ENCODE data around the gene HOXA5. TPM values are rescaled to one million over a fixed set of nuclear protein-coding genes. Genes with fewer than 3 reads are reported as not detected.

Gene HOXA5
- total and polyA plus RNA-seq, 2 donors (not counting 1 experiment from before 2014, with no cell fraction given): 18.3 to 35.6 TPM

GRCh38 chr7:27133409-27134231 is 9.9 kb downstream of the HOXA5 start:
- Histone ChIP-seq H4K20me1 (ENCODE audit: control insufficient read depth, extremely low read depth, insufficient read depth, low read length) (no peaks in the 10 kb centered on the region), H3K4me1 (ENCODE audit: control insufficient read depth, extremely low read depth, insufficient read depth, low read length) (peaks cover 31% of the 10 kb centered on the region), H3K4me3 (replicated peaks in 1 of 4; ENCODE audit: control extremely low read depth in 1 of 4, insufficient read depth in 1 of 4, low read depth in 3 of 4, low read length in 4 of 4) (no peak overlapping the region), H3K4me2 (ENCODE audit: extremely low read depth, insufficient read depth, low read length) (peak overlapping the region; percentile 19), H3K9ac (ENCODE audit: insufficient read depth, low read length) (no peak overlapping the region), H3K27ac (ENCODE audit: insufficient read depth, low read length) (peak overlapping the region; percentile 9), H3K9me3 (ENCODE audit: control insufficient read depth, insufficient read depth, low read depth, low read length) (no peaks in the 10 kb centered on the region), H3K79me2 (ENCODE audit: control insufficient read depth, insufficient read depth, low read length) (peaks cover 39% of the 10 kb centered on the region), H3K27me3 (ENCODE audit: control insufficient read depth, insufficient read depth, low read length) (no peaks in the 10 kb centered on the region), H2AFZ (ENCODE audit: low read length) (no peak overlapping the region), H3K36me3 (ENCODE audit: control insufficient read depth, insufficient read depth, low read length) (no peaks in the 10 kb centered on the region)
- peak in 1 of 2 donors; percentile 25 for DNase-seq (ENCODE audit: low read depth in 2 of 2)
- TF ChIP-seq CTCF (conservative IDR thresholded peaks at IDR 0.05 in 1 of 2, IDR thresholded peaks at IDR 0.05 in 1 of 2; ENCODE audit: low read depth in 1 of 2, low read length in 2 of 2) (no peak), EZH2 (IDR thresholded peaks at IDR 0.05; ENCODE audit: low read length, missing control alignments) (no peak)

- H3K9ac ChIP-seq (ENCODE audit: insufficient read depth, low read length): no peak overlapping the region
- H3K27ac ChIP-seq (ENCODE audit: insufficient read depth, low read length): no peak overlapping the region
- H3K36me3 ChIP-seq (ENCODE audit: control insufficient read depth, insufficient read depth, low read length): no peaks in the 10 kb centered on the region
- H3K79me2 ChIP-seq (ENCODE audit: control insufficient read depth, insufficient read depth, low read length): peaks cover 37% of the 10 kb centered on the region
- DNase-seq (ENCODE audit: low read depth in 2 of 2): no peak
- no peak overlapping the region for H3K4me3 ChIP-seq (replicated peaks in 1 of 4; ENCODE audit: control extremely low read depth in 1 of 4, insufficient read depth in 1 of 4, low read depth in 3 of 4, low read length in 4 of 4)
- peaks cover 31% of the 10 kb centered on the region for H3K4me1 ChIP-seq (ENCODE audit: control insufficient read depth, extremely low read depth, insufficient read depth, low read length)
- H3K27me3 ChIP-seq (ENCODE audit: control insufficient read depth, insufficient read depth, low read length): no peaks in the 10 kb centered on the region
- H3K9me3 ChIP-seq (ENCODE audit: control insufficient read depth, insufficient read depth, low read depth, low read length): no peaks in the 10 kb centered on the region
- no peak for TF ChIP-seq EZH2 (IDR thresholded peaks at IDR 0.05; ENCODE audit: low read length, missing control alignments)
- no peaks in the 10 kb centered on the region for H4K20me1 ChIP-seq (ENCODE audit: control insufficient read depth, extremely low read depth, insufficient read depth, low read length)
- H2AFZ ChIP-seq (ENCODE audit: low read length): no peak overlapping the region
- no peak overlapping the region for H3K4me2 ChIP-seq (ENCODE audit: extremely low read depth, insufficient read depth, low read length)
Observed at GRCh38 chr7:27132978-27133377, 10.5 kb downstream of the HOXA5 start.

- no peak overlapping the region for H2AFZ ChIP-seq (ENCODE audit: low read length)
- peaks cover 31% of the 10 kb centered on the region for H3K79me2 ChIP-seq (ENCODE audit: control insufficient read depth, insufficient read depth, low read length)
- no peak for DNase-seq (ENCODE audit: low read depth in 2 of 2)
- no peaks in the 10 kb centered on the region for H3K36me3 ChIP-seq (ENCODE audit: control insufficient read depth, insufficient read depth, low read length)
- no peak overlapping the region for H3K27ac ChIP-seq (ENCODE audit: insufficient read depth, low read length)
- H3K9me3 ChIP-seq (ENCODE audit: control insufficient read depth, insufficient read depth, low read depth, low read length): no peaks in the 10 kb centered on the region
- no peak for TF ChIP-seq CTCF (conservative IDR thresholded peaks at IDR 0.05 in 1 of 2, IDR thresholded peaks at IDR 0.05 in 1 of 2; ENCODE audit: low read depth in 1 of 2, low read length in 2 of 2)
- TF ChIP-seq EZH2 (IDR thresholded peaks at IDR 0.05; ENCODE audit: low read length, missing control alignments): no peak
- H3K4me1 ChIP-seq (ENCODE audit: control insufficient read depth, extremely low read depth, insufficient read depth, low read length): peaks cover 31% of the 10 kb centered on the region
- no peaks in the 10 kb centered on the region for H3K27me3 ChIP-seq (ENCODE audit: control insufficient read depth, insufficient read depth, low read length)
- no peak overlapping the region for H3K4me3 ChIP-seq (replicated peaks in 1 of 4; ENCODE audit: control extremely low read depth in 1 of 4, insufficient read depth in 1 of 4, low read depth in 3 of 4, low read length in 4 of 4)
- no peaks in the 10 kb centered on the region for H4K20me1 ChIP-seq (ENCODE audit: control insufficient read depth, extremely low read depth, insufficient read depth, low read length)
- no peak overlapping the region for H3K9ac ChIP-seq (ENCODE audit: insufficient read depth, low read length)
- no peak overlapping the region for H3K4me2 ChIP-seq (ENCODE audit: extremely low read depth, insufficient read depth, low read length)
Observed at GRCh38 chr7:27132214-27132613, 11.3 kb downstream of the HOXA5 start.

All from fibroblast of lung (primary cell).